Measurements from ENCODE around the gene SCAF11.

GRCh38 chr12:45990468-45991283, at the start of gene SCAF11:
- TF ChIP-seq YY1 (IDR thresholded peaks at IDR 0.05; ENCODE audit: insufficient read depth, insufficient read length) (no peak), SUZ12 (IDR thresholded peaks at IDR 0.05; ENCODE audit: extremely low read depth, insufficient read depth, insufficient read length) (no peak), ZNF274 (IDR thresholded peaks at IDR 0.05; ENCODE audit: low read depth, low read length) (no peak)
